Ascending aorta (tissue), 2 donors: ENCODE measurements around the gene CSMD2. TPM values are rescaled to one million over a fixed set of nuclear protein-coding genes. Genes with fewer than 3 reads are reported as not detected.

ENCODE experiments used
- DNase-seq, 2 donors: peaks; one replicate each; pipeline ENCODE4 v3.0.0-alpha.2; 2019; ENCODE audit warnings: low spot score in 2 of 2
- H3K27ac ChIP-seq, 2 donors: fragments of 200-600 bp; sonication (generic); one replicate each; pipeline ENCODE4 v1.5.1; 2016 to 2017; ENCODE audit warnings: mild to moderate bottlenecking in 1 of 2
- H3K27me3 ChIP-seq: fragments of 200-600 bp; sonication (generic); one replicate; pipeline ENCODE4 v1.5.1; 2017
- H3K36me3 ChIP-seq, 2 donors: fragments of 200-600 bp; sonication (generic); one replicate each; pipeline ENCODE4 v1.5.1; 2016
- H3K4me1 ChIP-seq, 2 donors: fragments of 200-600 bp; sonication (generic); one replicate each; pipeline ENCODE4 v1.5.1; 2016 to 2017; ENCODE audit warnings: mild to moderate bottlenecking in 1 of 2
- H3K4me3 ChIP-seq, 2 donors: fragments of 200-600 bp; sonication (generic); one replicate each; pipeline ENCODE4 v1.5.1; 2016 to 2017; ENCODE audit warnings: mild to moderate bottlenecking in 1 of 2
- H3K9me3 ChIP-seq, 2 donors: fragments of 200-600 bp; sonication (generic); one replicate each; pipeline ENCODE4 v1.5.1; 2016
- CTCF ChIP-seq, 3 experiments: fragments of 200-600 bp in 2 of 3; fragments of 450-650 bp in 1 of 3; sonication (generic) in 2 of 3; IDR thresholded peaks; one replicate each; pipeline ENCODE4 v1.5.1; 2016 to 2019; ENCODE audit warnings: antibody characterized with exemption in 3 of 3, mild to moderate bottlenecking in 1 of 3, moderate library complexity in 1 of 3
- intact Hi-C: fragments of 100-400 bp; cut with DNase I; formaldehyde crosslinking; loops from one replicate; pipeline ENCODE4 v1.15.1; 2023
- total RNA-seq: library from RNA; depleted of rRNA; stranded (reverse); fragments of >200 nt; gene quantifications from one replicate; pipeline ENCODE4 v1.1.0, GENCODE V29; 2016

Gene CSMD2
- total RNA-seq, 1 donor from 2014 or later, result 10.9 TPM

GRCh38 chr1:33825506-33825905 is 339.5 kb downstream of the CSMD2 start:
- intact Hi-C loops, result no loop called here
- no peak for TF ChIP-seq CTCF (IDR thresholded peaks at IDR 0.05)
- no peaks in the 10 kb centered on the region for H3K9me3 ChIP-seq

GRCh38 chr1:33824971-33825370 is 340.1 kb downstream of the CSMD2 start:
- intact Hi-C loops, result no loop called here
- Histone ChIP-seq H3K4me1 (no peaks in the 10 kb centered on the region), H3K4me3 (no peak overlapping the region), H3K27ac (no peak overlapping the region), H3K9me3 (no peaks in the 10 kb centered on the region), H3K27me3 (no peaks in the 10 kb centered on the region), H3K36me3 (no peaks in the 10 kb centered on the region)
- TF ChIP-seq CTCF (IDR thresholded peaks at IDR 0.05), result no peak
- peak in 1 of 2 donors; percentile 34 for DNase-seq

More at GRCh38 chr1:33825506-33825905, 339.5 kb downstream of the CSMD2 start:
- H3K4me3 ChIP-seq, result no peak overlapping the region
- H3K27me3 ChIP-seq, result no peaks in the 10 kb centered on the region
- H3K36me3 ChIP-seq, result no peaks in the 10 kb centered on the region
- H3K27ac ChIP-seq, result no peak overlapping the region
- DNase-seq, result peak in 1 of 2 donors; percentile 48
- H3K4me1 ChIP-seq, result no peaks in the 10 kb centered on the region

- H3K9me3 ChIP-seq, result no peaks in the 10 kb centered on the region
- H3K36me3 ChIP-seq, result no peaks in the 10 kb centered on the region
- no peak for TF ChIP-seq CTCF (IDR thresholded peaks at IDR 0.05)
- peak in 1 of 2 donors; percentile 58 for DNase-seq
- no peak overlapping the region for H3K27ac ChIP-seq
- no peaks in the 10 kb centered on the region for H3K4me1 ChIP-seq
- H3K4me3 ChIP-seq, result no peak overlapping the region
- intact Hi-C loops, result no loop called here
- no peaks in the 10 kb centered on the region for H3K27me3 ChIP-seq
Measured at GRCh38 chr1:33824321-33824720, 340.7 kb downstream of the CSMD2 start.

GRCh38 chr1:33823830-33824229 is 341.2 kb downstream of the CSMD2 start:
- no peak for TF ChIP-seq CTCF (IDR thresholded peaks at IDR 0.05)
- H3K36me3 ChIP-seq, result no peaks in the 10 kb centered on the region
- no peaks in the 10 kb centered on the region for H3K27me3 ChIP-seq
- no peak overlapping the region for H3K27ac ChIP-seq
- no peak for DNase-seq
- H3K4me1 ChIP-seq, result no peaks in the 10 kb centered on the region
- H3K4me3 ChIP-seq, result no peak overlapping the region
- no peaks in the 10 kb centered on the region for H3K9me3 ChIP-seq
- intact Hi-C loops, result no loop called here

- Histone ChIP-seq H3K4me3 (no peak overlapping the region), H3K9me3 (no peaks in the 10 kb centered on the region), H3K27me3 (no peaks in the 10 kb centered on the region), H3K4me1 (no peaks in the 10 kb centered on the region), H3K27ac (no peak overlapping the region), H3K36me3 (no peaks in the 10 kb centered on the region)
- intact Hi-C loops, result no loop called here
- TF ChIP-seq CTCF (IDR thresholded peaks at IDR 0.05), result no peak
- peak in 1 of 2 donors; percentile 22 for DNase-seq
Measured at GRCh38 chr1:33823401-33823800, 341.6 kb downstream of the CSMD2 start.

GRCh38 chr1:33822396-33822795 is 342.6 kb downstream of the CSMD2 start:
- no peaks in the 10 kb centered on the region for H3K27me3 ChIP-seq

More at GRCh38 chr1:33822396-33822795, 342.6 kb downstream of the CSMD2 start:
- no peak overlapping the region for H3K4me3 ChIP-seq
- DNase-seq, result no peak
- no peaks in the 10 kb centered on the region for H3K4me1 ChIP-seq
- no peaks in the 10 kb centered on the region for H3K9me3 ChIP-seq
- no peaks in the 10 kb centered on the region for H3K36me3 ChIP-seq
- intact Hi-C loops, result no loop called here
- no peak for TF ChIP-seq CTCF (IDR thresholded peaks at IDR 0.05)
- H3K27ac ChIP-seq, result no peak overlapping the region
